K562 (cell line): Measurements from ENCODE around the gene TEX22. TPM values are rescaled to one million over a fixed set of nuclear protein-coding genes. Genes with fewer than 3 reads are reported as not detected.

ENCODE experiments used
- ATAC-seq: fragments of 200-7000 bp; cut with Tn5 transposase; 3 replicates; pipeline ENCODE4 v1.9.1; 2020; ENCODE audit warnings: moderate library complexity
- BruUV-seq: library from RNA; stranded (reverse); fragments of 400-500 nt; replicated peaks from 2 replicates; lab custom pipeline; 2021; lab: Mats Ljungman, UMichigan
- CTCF ChIA-PET: fragments of 300-600 bp; formaldehyde crosslinking; extraction: SDS; loops from one replicate; lab custom pipeline; 2021; ENCODE audit warnings: low intra/inter-chr PET ratio; lab: Yijun Ruan, JAX
- POLR2A ChIA-PET: fragments of 300-600, 350-650 bp; sonication (Branson Sonifier 250); formaldehyde crosslinking; extraction: SDS; loops from one replicate; lab custom pipeline; 2021; ENCODE audit warnings: antibody characterized with exemption, inconsistent platforms; lab: Yijun Ruan, JAX
- DNase-seq, 4 experiments: peaks; one replicate each; pipeline versions ENCODE4 v3.0.0 to v3.0.0-alpha.2; 2011 to 2018; ENCODE audit warnings: low spot score in 3 of 4, mixed read lengths in 3 of 4; ENCODE audit errors: extremely low read depth in 1 of 4
- FAIRE-seq: peaks from 2 replicates; lab custom pipeline; 2011; peaks lifted over from hg19 to GRCh38; lab: Jason Lieb, UNC
- H2AFZ ChIP-seq: 2 replicates; pipeline ENCODE4 v1.6.0; 2011; ENCODE audit warnings: low read depth, low read length, control low read depth, inconsistent platforms
- H3K27ac ChIP-seq: fragments of 200-600 bp; 3 replicates; pipeline ENCODE4 v1.8.0; 2011; ENCODE audit warnings: low read depth, mild to moderate bottlenecking, control low read depth, inconsistent platforms, low read length, moderate library complexity, mixed read lengths; ENCODE audit errors: extremely low read depth
- H3K27me3 ChIP-seq, 2 experiments: fragments of 300-600 bp in 1 of 2; 2 replicates in 1 of 2; 3 replicates in 1 of 2; pipeline versions ENCODE4 v1.6.0 to v1.8.0; 2011; ENCODE audit warnings: inconsistent platforms in 2 of 2, low read length in 2 of 2, mild to moderate bottlenecking in 1 of 2, mixed read lengths in 1 of 2, moderate library complexity in 1 of 2; ENCODE audit not compliant: control insufficient read depth in 2 of 2, insufficient read depth in 2 of 2
- H3K36me3 ChIP-seq: fragments of 300-600 bp; 3 replicates; pipeline ENCODE4 v1.8.0; 2011; ENCODE audit warnings: mild to moderate bottlenecking, low read length, inconsistent platforms; ENCODE audit not compliant: control insufficient read depth, insufficient read depth
- H3K4me1 ChIP-seq, 2 experiments: fragments of 200-600 bp in 1 of 2; replicated peaks in 1 of 2; 2 replicates in 1 of 2; 3 replicates in 1 of 2; pipeline versions ENCODE4 v1.5.1 to v1.8.0; 2011; ENCODE audit warnings: inconsistent platforms in 2 of 2, low read length in 2 of 2, mild to moderate bottlenecking in 1 of 2, mixed read lengths in 1 of 2, moderate library complexity in 1 of 2; ENCODE audit not compliant: control insufficient read depth in 2 of 2, insufficient read depth in 2 of 2
- H3K4me2 ChIP-seq: 2 replicates; pipeline ENCODE4 v1.6.1; 2011; ENCODE audit warnings: low read length, control low read depth, inconsistent platforms, mixed read lengths; ENCODE audit not compliant: insufficient read depth
- H3K4me3 ChIP-seq: fragments of 200-600 bp; sonication (generic), shearing (Covaris generic); 2 replicates; pipeline ENCODE4 v1.5.1; 2016; ENCODE audit warnings: control low read depth, inconsistent platforms
- H3K79me2 ChIP-seq: fragments of 200-600 bp; 3 replicates; pipeline ENCODE4 v1.8.0; 2011; ENCODE audit warnings: low read length, inconsistent platforms; ENCODE audit not compliant: control insufficient read depth, insufficient read depth
- H3K9ac ChIP-seq, 2 experiments: 2 replicates each; pipeline versions ENCODE4 v1.6.0 to v1.6.1; 2011; ENCODE audit warnings: low read depth in 2 of 2, low read length in 2 of 2, control low read depth in 1 of 2, inconsistent platforms in 1 of 2, mild to moderate bottlenecking in 1 of 2, mixed read lengths in 1 of 2; ENCODE audit not compliant: insufficient read depth in 1 of 2
- H3K9me1 ChIP-seq: one replicate; pipeline ENCODE4 v1.6.0; 2011; ENCODE audit warnings: inconsistent platforms, mild to moderate bottlenecking, low read length, moderate library complexity; ENCODE audit not compliant: control insufficient read depth, insufficient read depth
- H3K9me3 ChIP-seq: replicated peaks from 2 replicates; pipeline ENCODE4 v1.5.1; 2011; ENCODE audit warnings: low read depth, low read length, inconsistent platforms; ENCODE audit not compliant: control insufficient read depth, insufficient read depth
- H4K20me1 ChIP-seq: replicated peaks from 2 replicates; pipeline ENCODE4 v1.6.1; 2011; ENCODE audit warnings: low read length, inconsistent platforms, mixed read lengths; ENCODE audit not compliant: control insufficient read depth, insufficient read depth
- ILK ChIP-seq: fragments of 450-650 bp; IDR thresholded peaks from 2 replicates; pipeline ENCODE4 v1.6.1; 2016; ENCODE audit warnings: missing genetic modification characterization, low read depth, mild to moderate bottlenecking, missing compliant biosample characterization, moderate library complexity, borderline replicate concordance
- POLR2G ChIP-seq: fragments of 200-400 bp; formaldehyde crosslinking; IDR thresholded peaks from 2 replicates; pipeline ENCODE4 v1.6.1; 2017; ENCODE audit warnings: low read depth, mild to moderate bottlenecking, antibody characterized with exemption, low read length, moderate library complexity
- TOE1 ChIP-seq, 2 experiments: fragments of 450-650 bp in 1 of 2; sonication (generic) in 1 of 2; formaldehyde crosslinking in 1 of 2; IDR thresholded peaks; 2 replicates each; pipeline versions ENCODE4 v1.7.1 to v1.8.0; 2016 to 2022; ENCODE audit warnings: borderline replicate concordance in 2 of 2, mild to moderate bottlenecking in 2 of 2, antibody characterized with exemption in 1 of 2, inconsistent platforms in 1 of 2, low read depth in 1 of 2, missing genetic modification reagents in 1 of 2, moderate library complexity in 1 of 2
- WGBS: fragments of 100-300 bp; shearing (Covaris generic); methylation state at CpG from one replicate; pipeline ENCODE4 v1.1.6; 2016; ENCODE audit warnings: low coverage, mixed read lengths; ENCODE audit not compliant: insufficient coverage; ENCODE audit errors: missing lambda C conversion rate; 5-methylcytosine and 5-hydroxymethylcytosine counted together
- in situ Hi-C: fragments of 300-500 bp; cut with MboI; formaldehyde crosslinking; loops from 4 replicates; pipeline ENCODE4 v1.15.0; 2018; ENCODE audit warnings: inconsistent platforms, mixed read lengths
- intact Hi-C: fragments of 100-400 bp; cut with micrococcal nuclease; formaldehyde crosslinking; loops from 2 replicates; pipeline ENCODE4 v1.14.2; 2022
- polyA plus RNA-seq, 8 experiments: library from polyadenylated mRNA; depleted of rRNA in 4 of 8; stranded (reverse) in 5 of 8; unstranded in 3 of 8; fragments of >200 nt; fragmentation: Nextera tagmentation in 2 of 8; fragmentation: Illumina TruSeq in 1 of 8; extraction: Ambion mirVana in 2 of 8; extraction: Trizol in 1 of 8; gene quantifications; 2 replicates each; pipeline versions ENCODE4 v1.2.1 to v1.2.3, GENCODE V29; 2011 to 2014; ENCODE audit warnings: inconsistent platforms in 1 of 8, missing spikeins in 1 of 8
- total RNA-seq, 7 experiments: library from RNA; depleted of rRNA in 6 of 7; stranded (reverse); fragments of >200 nt in 6 of 7; fragmentation: Illumina TruSeq in 2 of 7; extraction: Trizol in 2 of 7; gene quantifications; 2 replicates each; pipeline versions ENCODE4 v1.2.1 to v1.2.3, GENCODE V29; 2011 to 2021; ENCODE audit warnings: low replicate concordance in 1 of 7
- TF ChIP-seq, protein P1 (sequence below): fragments of 250-450 bp; sonication (Bioruptor Pico); IDR thresholded peaks from 2 replicates; pipeline ENCODE4 v1.6.1; 2021; ENCODE audit warnings: mild to moderate bottlenecking
- TF ChIP-seq, protein P2 (sequence below), 2 experiments: IDR thresholded peaks; 2 replicates each; pipeline ENCODE4 v1.6.1; 2011; ENCODE audit warnings: borderline replicate concordance in 1 of 2, control low read depth in 1 of 2, low read depth in 1 of 2, low read length in 1 of 2, mild to moderate bottlenecking in 1 of 2, mixed read lengths in 1 of 2, moderate library complexity in 1 of 2; ENCODE audit not compliant: insufficient read depth in 1 of 2, insufficient read length in 1 of 2, poor library complexity in 1 of 2, severe bottlenecking in 1 of 2; ENCODE audit errors: extremely low read depth in 1 of 2

TEX22 gene
- total and polyA plus RNA-seq, 9 of the 15 experiments (the other 6 are each of a cell fraction or from before 2014, with no cell fraction given): 0.04 to 1.7 (median 0.23) TPM; not detected in 2

DNA sequence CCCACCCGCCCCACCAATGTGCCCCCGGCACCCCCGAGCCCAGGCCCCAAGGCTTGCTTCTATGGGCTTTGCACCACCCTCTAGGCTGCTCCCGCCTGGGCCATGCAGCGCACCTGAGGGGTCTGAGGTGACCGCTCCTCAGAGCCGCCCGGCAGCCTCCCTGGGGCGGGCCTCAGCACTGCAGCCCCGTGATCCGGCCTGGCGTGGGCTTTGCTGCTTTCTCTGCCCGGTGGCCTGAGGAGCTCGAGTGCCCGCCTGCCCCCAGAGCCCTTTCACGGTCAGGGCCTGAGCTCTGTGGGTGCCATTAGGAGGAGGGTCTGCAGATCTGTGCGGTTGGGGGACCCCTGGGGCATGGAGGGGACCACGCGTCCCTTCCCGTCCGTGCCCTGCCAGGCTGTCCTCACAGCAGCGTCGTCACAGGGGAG, 27.5 kb downstream of the TEX22 start (continued):
- TF ChIP-seq, protein P1, sequence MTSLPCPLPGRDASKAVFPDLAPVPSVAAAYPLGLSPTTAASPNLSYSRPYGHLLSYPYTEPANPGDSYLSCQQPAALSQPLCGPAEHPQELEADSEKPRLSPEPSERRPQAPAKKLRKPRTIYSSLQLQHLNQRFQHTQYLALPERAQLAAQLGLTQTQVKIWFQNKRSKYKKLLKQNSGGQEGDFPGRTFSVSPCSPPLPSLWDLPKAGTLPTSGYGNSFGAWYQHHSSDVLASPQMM (CRISPR knock-in tag): no peak

DNA sequence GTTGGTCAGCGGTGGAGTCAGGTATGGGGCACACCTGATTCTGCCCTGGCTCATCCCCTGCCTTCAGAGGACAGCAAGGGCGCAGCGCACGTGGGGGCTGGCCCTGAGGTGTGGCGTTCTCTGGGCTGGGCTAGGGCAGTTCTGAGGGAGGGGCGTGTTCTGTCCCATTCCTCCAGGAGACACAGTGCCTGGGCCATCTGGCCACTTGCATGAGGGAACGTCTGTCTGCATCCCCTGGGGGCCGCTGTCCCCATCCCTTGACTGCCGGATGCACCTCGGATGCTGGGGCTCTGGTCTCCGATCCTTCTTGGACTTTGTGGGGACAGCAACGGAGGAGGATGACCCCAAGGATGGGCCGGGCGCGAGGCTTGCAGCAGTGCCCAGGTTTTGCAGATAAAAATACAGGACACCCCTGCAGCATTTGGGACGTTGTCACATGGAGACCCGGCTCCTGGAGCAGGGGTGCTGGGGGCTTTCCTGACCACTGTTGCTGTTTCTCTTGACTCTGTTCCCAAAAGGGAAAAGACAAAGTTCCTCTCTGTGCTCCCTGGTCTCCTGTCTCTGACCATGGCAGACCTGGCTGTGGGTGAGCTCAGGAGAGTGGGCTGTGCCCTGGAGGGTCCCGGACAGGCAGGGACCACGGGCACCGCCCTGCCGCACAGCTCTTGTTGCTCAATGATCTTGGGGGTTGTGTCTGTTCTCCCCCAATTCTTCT, 28.2 kb downstream of the TEX22 start:
- peaks cover 66% of the 10 kb centered on the region for H3K36me3 ChIP-seq
- intact Hi-C loops: no loop called here

More for the DNA sequence above, 28.2 kb downstream of the TEX22 start:
- H3K9me1 ChIP-seq: peaks cover 6% of the 10 kb centered on the region
- BruUV-seq: no TSS peak
- ChIA-PET POLR2A (no interaction called here), CTCF (interaction anchor here (0.5 kb wide), 1 partner anchor 201 kb away, joined by 3 read pairs; no protein-coding TSS in a partner anchor)
- no peak overlapping the region for H3K9ac ChIP-seq
- TF ChIP-seq, protein P2, sequence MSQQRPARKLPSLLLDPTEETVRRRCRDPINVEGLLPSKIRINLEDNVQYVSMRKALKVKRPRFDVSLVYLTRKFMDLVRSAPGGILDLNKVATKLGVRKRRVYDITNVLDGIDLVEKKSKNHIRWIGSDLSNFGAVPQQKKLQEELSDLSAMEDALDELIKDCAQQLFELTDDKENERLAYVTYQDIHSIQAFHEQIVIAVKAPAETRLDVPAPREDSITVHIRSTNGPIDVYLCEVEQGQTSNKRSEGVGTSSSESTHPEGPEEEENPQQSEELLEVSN (IDR thresholded peaks at IDR 0.05; ENCODE audit: borderline replicate concordance in 1 of 2, extremely low read depth in 1 of 2, insufficient read depth in 1 of 2, insufficient read length in 1 of 2, low read depth in 1 of 2, low read length in 1 of 2, poor library complexity in 1 of 2, severe bottlenecking in 1 of 2): no peak
- TF ChIP-seq TOE1 (IDR thresholded peaks at IDR 0.05; ENCODE audit: borderline replicate concordance) (no peak), TOE1 (CRISPR knock-in tag; IDR thresholded peaks at IDR 0.05; ENCODE audit: borderline replicate concordance, low read depth) (no peak), POLR2G (0 out of 2 replicates have a peak, but pooled peaks have one; percentile 1), ILK (tag) (no peak)
- TF ChIP-seq, all 486 proteins: peak for 1
- no peak overlapping the region for H3K4me2 ChIP-seq
- no peaks in the 10 kb centered on the region for H4K20me1 ChIP-seq
- H3K79me2 ChIP-seq: peaks cover 87% of the 10 kb centered on the region
- ATAC-seq (no peak), FAIRE-seq (no peak), DNase-seq (no peak)
- 100% methylated on average over 10 of the region's 21 CpGs for WGBS
- no peaks in the 10 kb centered on the region for H3K27me3 ChIP-seq
- H3K9me3 ChIP-seq: no peaks in the 10 kb centered on the region; the same call in 1 of the 2 replicates
- no peak overlapping the region for H3K27ac ChIP-seq
- no peak overlapping the region for H3K4me3 ChIP-seq
- in situ Hi-C loops: no loop called here
- no peak overlapping the region for H2AFZ ChIP-seq
- H3K4me1 ChIP-seq: peaks cover 0 to 39% of the 10 kb centered on the region in 2 experiments; a peak in 2 of 5 replicates
